Measurements from ENCODE around the gene FBXW9.

DNA sequence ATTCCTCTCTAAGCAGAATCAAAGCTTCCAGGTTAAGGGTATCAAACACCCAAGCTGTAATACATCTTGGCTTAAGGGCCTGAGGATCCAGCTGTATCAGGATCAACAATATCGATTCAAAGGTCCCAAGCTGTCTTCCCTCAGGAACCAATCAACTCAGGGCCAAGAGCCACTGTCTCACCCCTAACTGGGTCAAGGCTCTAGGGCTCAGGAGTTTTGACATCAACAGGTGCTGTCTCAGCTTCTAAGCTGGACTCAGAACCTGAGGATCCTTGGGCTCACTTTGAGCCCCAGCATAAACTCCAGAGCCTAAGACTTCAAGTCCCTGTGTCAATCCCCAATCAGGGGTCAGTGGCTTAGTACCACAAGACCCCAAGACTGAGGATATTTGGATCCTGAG, 917 bp downstream of the FBXW9 start:
- TF ChIP-seq, protein P1, sequence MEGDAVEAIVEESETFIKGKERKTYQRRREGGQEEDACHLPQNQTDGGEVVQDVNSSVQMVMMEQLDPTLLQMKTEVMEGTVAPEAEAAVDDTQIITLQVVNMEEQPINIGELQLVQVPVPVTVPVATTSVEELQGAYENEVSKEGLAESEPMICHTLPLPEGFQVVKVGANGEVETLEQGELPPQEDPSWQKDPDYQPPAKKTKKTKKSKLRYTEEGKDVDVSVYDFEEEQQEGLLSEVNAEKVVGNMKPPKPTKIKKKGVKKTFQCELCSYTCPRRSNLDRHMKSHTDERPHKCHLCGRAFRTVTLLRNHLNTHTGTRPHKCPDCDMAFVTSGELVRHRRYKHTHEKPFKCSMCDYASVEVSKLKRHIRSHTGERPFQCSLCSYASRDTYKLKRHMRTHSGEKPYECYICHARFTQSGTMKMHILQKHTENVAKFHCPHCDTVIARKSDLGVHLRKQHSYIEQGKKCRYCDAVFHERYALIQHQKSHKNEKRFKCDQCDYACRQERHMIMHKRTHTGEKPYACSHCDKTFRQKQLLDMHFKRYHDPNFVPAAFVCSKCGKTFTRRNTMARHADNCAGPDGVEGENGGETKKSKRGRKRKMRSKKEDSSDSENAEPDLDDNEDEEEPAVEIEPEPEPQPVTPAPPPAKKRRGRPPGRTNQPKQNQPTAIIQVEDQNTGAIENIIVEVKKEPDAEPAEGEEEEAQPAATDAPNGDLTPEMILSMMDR (IDR thresholded peaks at IDR 0.05), result no peak
- no peak for TF ChIP-seq POLR2A (IDR thresholded peaks at IDR 0.05)
